HCT116 (cell line): Measurements from ENCODE around the gene NFIA. TPM values are rescaled to one million over a fixed set of nuclear protein-coding genes. Genes with fewer than 3 reads are reported as not detected.

Source experiments
- ATAC-seq: fragments of 200-7000 bp; cut with Tn5 transposase; 2 replicates; pipeline ENCODE4 v1.9.1; 2020; ENCODE audit warnings: mild to moderate bottlenecking, moderate library complexity
- BruUV-seq: library from RNA; stranded (reverse); fragments of 400-500 nt; replicated peaks from 2 replicates; lab custom pipeline; 2021; lab: Mats Ljungman, UMichigan
- CTCF ChIA-PET: fragments of 300-600 bp; sonication (Branson Sonifier 250); formaldehyde crosslinking; loops from one replicate; lab custom pipeline; 2021; ENCODE audit warnings: antibody characterized with exemption; lab: Charles Lee
- POLR2A ChIA-PET: fragments of 300-600, 350-600 bp; sonication (Branson Sonifier 250); formaldehyde crosslinking; loops from one replicate; lab custom pipeline; 2021; ENCODE audit warnings: antibody characterized with exemption; lab: Charles Lee
- RAD21 ChIA-PET, 2 experiments: fragments of 300-600 bp; sonication (Branson Sonifier 250); formaldehyde crosslinking; loops; one replicate each; lab custom pipeline; 2023; ENCODE audit warnings: low total read pairs in 2 of 2; ENCODE audit not compliant: uncharacterized antibody in 2 of 2, unreplicated experiment in 2 of 2, low non-redundant PET in 1 of 2; lab: Charles Lee
- DNase-seq: peaks from one replicate; pipeline ENCODE4 v3.0.0-alpha.2; 2010; ENCODE audit warnings: low read depth, low spot score
- H2AFZ ChIP-seq: fragments of 200-600 bp; shearing (Covaris generic), sonication (generic); 2 replicates; pipeline ENCODE4 v1.6.1; 2017; ENCODE audit warnings: low read depth, mixed run types, mixed read lengths, antibody characterized with exemption, low read length; ENCODE audit not compliant: poor library complexity, severe bottlenecking
- H3K27ac ChIP-seq: 2 replicates; pipeline ENCODE4 v1.5.1; 2012; ENCODE audit warnings: low read depth, low read length
- H3K27me3 ChIP-seq: fragments of 200-600 bp; sonication (generic); 2 replicates; pipeline ENCODE4 v1.6.1; 2016; ENCODE audit warnings: mixed run types, low read length, mixed read lengths; ENCODE audit not compliant: insufficient read depth
- H3K36me3 ChIP-seq, 2 experiments: fragments of 200-500 bp in 1 of 2; fragments of 200-600 bp in 1 of 2; sonication (Bioruptor generic) in 1 of 2; sonication (generic) in 1 of 2; 2 replicates each; pipeline versions ENCODE4 v1.5.1 to v1.6.1; 2014 to 2016; ENCODE audit warnings: low read length in 2 of 2, inconsistent platforms in 1 of 2, mixed read lengths in 1 of 2, mixed run types in 1 of 2; ENCODE audit not compliant: insufficient read depth in 2 of 2, control insufficient read depth in 1 of 2
- H3K4me1 ChIP-seq, 2 experiments: fragments of 200-600 bp in 1 of 2; sonication (generic) in 1 of 2; 2 replicates each; pipeline versions ENCODE4 v1.5.1 to v1.6.1; 2012 to 2017; ENCODE audit warnings: low read length in 2 of 2, inconsistent platforms in 1 of 2, mild to moderate bottlenecking in 1 of 2, mixed read lengths in 1 of 2, mixed run types in 1 of 2, moderate library complexity in 1 of 2; ENCODE audit not compliant: insufficient read depth in 2 of 2, control insufficient read depth in 1 of 2
- H3K4me2 ChIP-seq: fragments of 200-600 bp; sonication (generic); 2 replicates; pipeline ENCODE4 v1.6.1; 2017; ENCODE audit warnings: mixed run types, low read length, mixed read lengths
- H3K4me3 ChIP-seq, 2 experiments: fragments of 200-600 bp in 1 of 2; sonication (generic) in 1 of 2; replicated peaks in 1 of 2; 2 replicates each; pipeline ENCODE4 v1.5.1; 2011 to 2016; ENCODE audit warnings: low read length in 2 of 2, control low read depth in 1 of 2, low read depth in 1 of 2, mild to moderate bottlenecking in 1 of 2, mixed read lengths in 1 of 2, mixed run types in 1 of 2
- H3K79me2 ChIP-seq: fragments of 200-600 bp; sonication (generic); 2 replicates; pipeline ENCODE4 v1.6.1; 2017; ENCODE audit warnings: mild to moderate bottlenecking, mixed run types, low read length, moderate library complexity, mixed read lengths; ENCODE audit not compliant: insufficient read depth
- H3K9ac ChIP-seq: fragments of 200-600 bp; sonication (generic); 2 replicates; pipeline ENCODE4 v1.6.1; 2016; ENCODE audit warnings: low read length, mixed read lengths
- H3K9me2 ChIP-seq: fragments of 200-600 bp; sonication (generic), shearing (Covaris generic); 2 replicates; pipeline ENCODE4 v1.6.1; 2017; ENCODE audit warnings: mixed run types, mild to moderate bottlenecking, moderate library complexity; ENCODE audit not compliant: insufficient read depth
- H3K9me3 ChIP-seq, 2 experiments: fragments of 200-500 bp in 1 of 2; fragments of 200-600 bp in 1 of 2; sonication (Bioruptor generic) in 1 of 2; sonication (generic) in 1 of 2; 2 replicates each; pipeline ENCODE4 v1.6.1; 2014 to 2017; ENCODE audit warnings: low read length in 2 of 2, mixed read lengths in 2 of 2, inconsistent platforms in 1 of 2, low read depth in 1 of 2, mild to moderate bottlenecking in 1 of 2, mixed run types in 1 of 2, moderate library complexity in 1 of 2; ENCODE audit not compliant: control insufficient read depth in 1 of 2, insufficient read depth in 1 of 2
- H4K20me1 ChIP-seq: fragments of 200-600 bp; sonication (generic), shearing (Covaris generic); 2 replicates; pipeline ENCODE4 v1.6.1; 2017; ENCODE audit warnings: mixed run types, mild to moderate bottlenecking, moderate library complexity; ENCODE audit not compliant: insufficient read depth
- CEBPB ChIP-seq: IDR thresholded peaks from 2 replicates; pipeline ENCODE4 v1.6.1; 2012; ENCODE audit warnings: low read depth
- CTCF ChIP-seq, 3 experiments: fragments of 200-600 bp in 1 of 3; sonication (generic) in 1 of 3; IDR thresholded peaks in 2 of 3; conservative IDR thresholded peaks in 1 of 3; 2 replicates each; pipeline ENCODE4 v1.5.1; 2012 to 2017; ENCODE audit warnings: low read depth in 2 of 3, low read length in 2 of 3, antibody characterized with exemption in 1 of 3, borderline replicate concordance in 1 of 3, control low read depth in 1 of 3, mild to moderate bottlenecking in 1 of 3, mixed read lengths in 1 of 3, mixed run types in 1 of 3, moderate library complexity in 1 of 3; ENCODE audit not compliant: insufficient read depth in 1 of 3
- ELF1 ChIP-seq: IDR thresholded peaks from 2 replicates; pipeline ENCODE4 v1.6.1; 2012; ENCODE audit warnings: low read depth, borderline replicate concordance
- JUND ChIP-seq: IDR thresholded peaks from 2 replicates; pipeline ENCODE4 v1.6.1; 2012
- MAX ChIP-seq: IDR thresholded peaks from 2 replicates; pipeline ENCODE4 v1.6.1; 2012
- POLR2A ChIP-seq: IDR thresholded peaks from 2 replicates; pipeline ENCODE4 v1.7.0; 2011; ENCODE audit warnings: borderline replicate concordance; ENCODE audit not compliant: insufficient read depth, insufficient read length; ENCODE audit errors: extremely low read depth
- SIN3A ChIP-seq: IDR thresholded peaks from 2 replicates; pipeline ENCODE4 v1.6.1; 2012; ENCODE audit warnings: low read depth
- ZNF274 ChIP-seq: fragments of 200-500 bp; sonication (Bioruptor generic); IDR thresholded peaks from 2 replicates; pipeline ENCODE4 v1.6.1; 2014; ENCODE audit warnings: mild to moderate bottlenecking, low read depth, low read length, inconsistent platforms
- intact Hi-C: fragments of 100-400 bp; cut with micrococcal nuclease; formaldehyde crosslinking; loops from 2 replicates; pipeline ENCODE4 v1.10.0; 2022
- total RNA-seq: library from RNA; stranded (reverse); gene quantifications from one replicate; pipeline ENCODE4 v1.2.1, GENCODE V29; 2021; ENCODE audit not compliant: unreplicated experiment

The NFIA gene
- total RNA-seq, 1 experiment from 2014 or later: 17.2 TPM

DNA sequence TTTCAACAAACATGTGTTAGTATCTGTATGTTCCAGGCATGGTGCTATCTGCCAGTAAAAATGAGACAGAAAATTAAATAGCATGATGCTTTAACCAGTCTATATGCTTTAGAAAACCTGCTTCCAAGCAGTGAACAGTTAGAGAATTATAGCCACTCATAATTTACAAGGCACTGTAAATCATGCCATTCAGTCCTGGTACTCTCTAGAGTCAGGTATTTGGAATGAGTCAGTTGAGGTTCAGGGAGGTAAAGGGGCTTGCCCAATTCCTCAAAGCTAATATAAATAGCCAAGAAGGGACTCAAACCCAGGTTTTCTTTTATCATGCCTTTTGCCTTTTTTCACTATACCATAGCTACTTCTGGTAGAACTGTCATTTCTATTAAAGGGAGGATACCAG, 184.4 kb downstream of the NFIA start:
- ChIA-PET POLR2A (no interaction called here), RAD21 (no interaction called here), CTCF (interaction anchor here (1.8 kb wide), 1 partner anchor 11 kb away, joined by 3 read pairs; no protein-coding TSS in a partner anchor)
- Histone ChIP-seq H3K9me3 (no peaks in the 10 kb centered on the region), H2AFZ (no peak overlapping the region), H3K36me3 (no peaks in the 10 kb centered on the region), H3K9ac (no peak overlapping the region), H3K4me2 (no peak overlapping the region), H4K20me1 (no peaks in the 10 kb centered on the region), H3K4me1 (no peaks in the 10 kb centered on the region), H3K9me2 (no peaks in the 10 kb centered on the region), H3K27me3 (no peaks in the 10 kb centered on the region), H3K27ac (no peak overlapping the region), H3K4me3 (no peak overlapping the region), H3K79me2 (no peaks in the 10 kb centered on the region)
- DNase-seq (no peak), ATAC-seq (no peak)
- intact Hi-C loops: no loop called here
- TF ChIP-seq POLR2A: no peak
- no peak for TF ChIP-seq CEBPB
- no peak for TF ChIP-seq ELF1
- no peak for TF ChIP-seq CTCF (IDR thresholded peaks at IDR 0.05 in 2 of 3, conservative IDR thresholded peaks at IDR 0.05 in 1 of 3; ENCODE audit: borderline replicate concordance in 1 of 3, insufficient read depth in 1 of 3, low read depth in 2 of 3, low read length in 2 of 3)
- TF ChIP-seq MAX: no peak
- TF ChIP-seq SIN3A: no peak
- no peak for TF ChIP-seq JUND
- no peak for TF ChIP-seq ZNF274
- BruUV-seq: no TSS peak
